Upper lobe of right lung (tissue), 1 donor: Measurements from ENCODE around the gene NR4A2. TPM values are rescaled to one million over a fixed set of nuclear protein-coding genes. Genes with fewer than 3 reads are reported as not detected.
"Not testable (repeated sequence)": the region's sequence is repeated elsewhere in the genome, so short reads cannot be mapped to it uniquely, and the experiment has no call there.

Experiments
- ATAC-seq: fragments of 200-7000 bp; cut with Tn5 transposase; one replicate; pipeline ENCODE4 v1.9.1; 2020; ENCODE audit warnings: mild to moderate bottlenecking, moderate library complexity
- DNase-seq: peaks from one replicate; pipeline ENCODE4 v3.0.0-alpha.2; 2020
- H3K27ac ChIP-seq: fragments of 200-600 bp; one replicate; pipeline ENCODE4 v1.8.0; 2022
- H3K27me3 ChIP-seq: fragments of 200-600 bp; one replicate; pipeline ENCODE4 v1.8.0; 2022; ENCODE audit warnings: mild to moderate bottlenecking
- H3K36me3 ChIP-seq: fragments of 200-600 bp; one replicate; pipeline ENCODE4 v1.8.0; 2022
- H3K4me1 ChIP-seq: fragments of 200-600 bp; one replicate; pipeline ENCODE4 v1.8.0; 2022
- H3K4me3 ChIP-seq: fragments of 200-600 bp; one replicate; pipeline ENCODE4 v1.8.0; 2022; ENCODE audit warnings: mild to moderate bottlenecking
- H3K9me3 ChIP-seq: fragments of 200-600 bp; one replicate; pipeline ENCODE4 v1.8.0; 2022
- CTCF ChIP-seq: fragments of 200-600 bp; IDR thresholded peaks from one replicate; pipeline ENCODE4 v1.8.0; 2022; ENCODE audit warnings: antibody characterized with exemption
- intact Hi-C: fragments of 100-400 bp; cut with DNase I; formaldehyde crosslinking; loops from one replicate; pipeline ENCODE4 v1.11.0; 2022
- total RNA-seq: library from RNA; stranded (reverse); fragmentation: NEBNext Ultra II Directional; extraction: Animal tissue kit (Norgen Biotek cat#: 25700); gene quantifications from one replicate; pipeline ENCODE4 v1.2.1, GENCODE V29; 2021
- donor health status: DM: no; HTN: yes; CAD: no; lungs with severe emphysema.

The NR4A2 gene
- total RNA-seq, 1 donor from 2014 or later: 3.5 TPM

- ATAC-seq (no peak), DNase-seq (no peak)
- no peak for TF ChIP-seq CTCF
- no peak overlapping the region for H3K27ac ChIP-seq
- H3K27me3 ChIP-seq: peaks cover 9% of the 10 kb centered on the region
- H3K4me1 ChIP-seq: no peaks in the 10 kb centered on the region
- H3K9me3 ChIP-seq: no peaks in the 10 kb centered on the region
- intact Hi-C loops: no loop called here
- no peaks in the 10 kb centered on the region for H3K36me3 ChIP-seq
- no peak overlapping the region for H3K4me3 ChIP-seq
These were observed 25.7 kb downstream of the NR4A2 start for GRCh38 chr2:156306821-156307220.

GRCh38 chr2:156305121-156305520, 27.4 kb downstream of the NR4A2 start:
- intact Hi-C loops: no loop called here
- no peak for TF ChIP-seq CTCF
- Histone ChIP-seq H3K27me3 (peaks cover 9% of the 10 kb centered on the region), H3K9me3 (no peaks in the 10 kb centered on the region), H3K4me1 (no peaks in the 10 kb centered on the region), H3K27ac (no peak overlapping the region), H3K36me3 (no peaks in the 10 kb centered on the region), H3K4me3 (no peak overlapping the region)
- no peak for ATAC-seq
- no peak for DNase-seq

- Histone ChIP-seq H3K36me3 (no peaks in the 10 kb centered on the region), H3K27ac (no peak overlapping the region), H3K4me1 (no peaks in the 10 kb centered on the region), H3K9me3 (no peaks in the 10 kb centered on the region), H3K27me3 (peaks cover 9% of the 10 kb centered on the region), H3K4me3 (no peak overlapping the region)
- ATAC-seq (no peak), DNase-seq (no peak)
- intact Hi-C loops: no loop called here
- no peak for TF ChIP-seq CTCF
These were observed 32.2 kb downstream of the NR4A2 start for GRCh38 chr2:156300337-156300736.

GRCh38 chr2:156294945-156295580, 37.5 kb downstream of the NR4A2 start:
- no peak overlapping the region for H3K27ac ChIP-seq
- no peaks in the 10 kb centered on the region for H3K4me1 ChIP-seq
- no peaks in the 10 kb centered on the region for H3K9me3 ChIP-seq
- H3K27me3 ChIP-seq: no peaks in the 10 kb centered on the region
- H3K4me3 ChIP-seq: no peak overlapping the region
- ATAC-seq: no peak
- no peaks in the 10 kb centered on the region for H3K36me3 ChIP-seq
- TF ChIP-seq CTCF: no peak
- no peak for DNase-seq
- intact Hi-C loops: no loop called here

- intact Hi-C loops, DNase-seq, H3K4me1 ChIP-seq, H3K27ac ChIP-seq, H3K4me3 ChIP-seq, ATAC-seq, H3K9me3 ChIP-seq, H3K27me3 ChIP-seq, H3K36me3 ChIP-seq: not testable (repeated sequence)
These were observed 39.1 kb downstream of the NR4A2 start for GRCh38 chr2:156293382-156293781.

- DNase-seq: no peak
These were observed 52.9 kb downstream of the NR4A2 start for GRCh38 chr2:156279446-156280150.

More at GRCh38 chr2:156279446-156280150, 52.9 kb downstream of the NR4A2 start:
- ATAC-seq: no peak
- Histone ChIP-seq H3K27me3 (no peaks in the 10 kb centered on the region), H3K4me1 (no peaks in the 10 kb centered on the region), H3K36me3 (no peaks in the 10 kb centered on the region), H3K9me3 (no peaks in the 10 kb centered on the region), H3K4me3 (no peak overlapping the region), H3K27ac (no peak overlapping the region)
- TF ChIP-seq CTCF: no peak
- intact Hi-C loops: no loop called here
